Suprapubic skin (tissue), 4 donors: ENCODE measurements around the gene RAPGEF6.

Experiments used
- CTCF ChIP-seq, 2 donors: fragments of 200-600 bp in 1 of 2; fragments of 450-650 bp in 1 of 2; sonication (generic) in 1 of 2; IDR thresholded peaks; one replicate each; pipeline ENCODE4 v1.5.1; 2016 to 2019; ENCODE audit warnings: antibody characterized with exemption in 2 of 2, mild to moderate bottlenecking in 1 of 2, moderate library complexity in 1 of 2
- POLR2A ChIP-seq, 2 donors: fragments of 450-650 bp; IDR thresholded peaks; one replicate each; pipeline ENCODE4 v1.6.1; 2017; ENCODE audit warnings: antibody characterized with exemption in 2 of 2, mild to moderate bottlenecking in 2 of 2, moderate library complexity in 2 of 2
- POLR2AphosphoS5 ChIP-seq, 3 donors: sonication (generic); formaldehyde crosslinking; IDR thresholded peaks; one replicate each; pipeline ENCODE4 v1.6.1; 2017; ENCODE audit warnings: antibody characterized with exemption in 3 of 3

GRCh38 chr5:131647048-131647769, 12.2 kb upstream of the RAPGEF6 start:
- no peak for TF ChIP-seq POLR2AphosphoS5 (IDR thresholded peaks at IDR 0.05)
- no peak for TF ChIP-seq CTCF (IDR thresholded peaks at IDR 0.05)
- no peak for TF ChIP-seq POLR2A (IDR thresholded peaks at IDR 0.05)
